ENCODE results near the gene SLC9A9. TPM values are rescaled to one million over a fixed set of nuclear protein-coding genes. Genes with fewer than 3 reads are reported as not detected.
A peak's percentile ranks its signal among the peaks of the same experiment; 100 is the strongest.

Gene SLC9A9
- total and polyA plus RNA-seq, 10 of the 15 experiments (the other 5 are each of a cell fraction or from before 2014, with no cell fraction given), result 3.5 to 14.2 (median 9.3) TPM

GRCh38 chr3:143307613-143308183 is 540.6 kb downstream of the SLC9A9 start:
- H3K4me3 ChIP-seq, result no peak overlapping the region
- no peak for FAIRE-seq
- TF ChIP-seq, protein P1, sequence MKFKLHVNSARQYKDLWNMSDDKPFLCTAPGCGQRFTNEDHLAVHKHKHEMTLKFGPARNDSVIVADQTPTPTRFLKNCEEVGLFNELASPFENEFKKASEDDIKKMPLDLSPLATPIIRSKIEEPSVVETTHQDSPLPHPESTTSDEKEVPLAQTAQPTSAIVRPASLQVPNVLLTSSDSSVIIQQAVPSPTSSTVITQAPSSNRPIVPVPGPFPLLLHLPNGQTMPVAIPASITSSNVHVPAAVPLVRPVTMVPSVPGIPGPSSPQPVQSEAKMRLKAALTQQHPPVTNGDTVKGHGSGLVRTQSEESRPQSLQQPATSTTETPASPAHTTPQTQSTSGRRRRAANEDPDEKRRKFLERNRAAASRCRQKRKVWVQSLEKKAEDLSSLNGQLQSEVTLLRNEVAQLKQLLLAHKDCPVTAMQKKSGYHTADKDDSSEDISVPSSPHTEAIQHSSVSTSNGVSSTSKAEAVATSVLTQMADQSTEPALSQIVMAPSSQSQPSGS (IDR thresholded peaks at IDR 0.05; ENCODE audit: low read length), result peak; percentile 26; the same call in 1 of the 2 replicates
- TF ChIP-seq HCFC1 (IDR thresholded peaks at IDR 0.05; ENCODE audit: low read length) (no peak), MEF2B (IDR thresholded peaks at IDR 0.05; ENCODE audit: partially characterized antibody, poor library complexity, severe bottlenecking) (no peak), YY1 (IDR thresholded peaks at IDR 0.05; ENCODE audit: low read depth, low read length) (peak; percentile 55; the same call in 1 of the 2 replicates), BRCA1 (IDR thresholded peaks at IDR 0.05; ENCODE audit: low read depth, low read length) (no peak), SMARCA5 (IDR thresholded peaks at IDR 0.05) (no peak), NFIC (IDR thresholded peaks at IDR 0.05; ENCODE audit: low read depth, low read length) (0 out of 2 replicates have a peak, but pooled peaks have one; percentile 17), RUNX3 (IDR thresholded peaks at IDR 0.05; ENCODE audit: low read length) (peak; percentile 91), IKZF1 (conservative IDR thresholded peaks at IDR 0.05) (0 out of 2 replicates have a peak, but pooled peaks have one; percentile 36), JUND (IDR thresholded peaks at IDR 0.05; ENCODE audit: low read depth, low read length) (no peak), STAT3 (IDR thresholded peaks at IDR 0.05; ENCODE audit: low read depth, low read length) (no peak), KAT2A (conservative IDR thresholded peaks at IDR 0.05; ENCODE audit: control insufficient read depth, low read depth, low read length) (no peak), IKZF2 (IDR thresholded peaks at IDR 0.05) (peak; percentile 38 to 40; a peak in 2 of 4 replicates), RB1 (IDR thresholded peaks at IDR 0.05; ENCODE audit: borderline replicate concordance) (no peak), CHD2 (IDR thresholded peaks at IDR 0.05; ENCODE audit: borderline replicate concordance, low read depth, low read length) (no peak), BCL11A (IDR thresholded peaks at IDR 0.05; ENCODE audit: low read depth, low read length) (no peak), E2F4 (IDR thresholded peaks at IDR 0.05; ENCODE audit: low read depth, low read length) (no peak), JUNB (IDR thresholded peaks at IDR 0.05) (no peak), WRNIP1 (IDR thresholded peaks at IDR 0.05; ENCODE audit: borderline replicate concordance, low read depth, low read length) (no peak), SP1 (IDR thresholded peaks at IDR 0.05; ENCODE audit: low read depth, low read length) (no peak), RFX5 (IDR thresholded peaks at IDR 0.05; ENCODE audit: low read depth, low read length) (no peak), RCOR1 (conservative IDR thresholded peaks at IDR 0.05; ENCODE audit: low read depth, low read length) (no peak), CHD1 (IDR thresholded peaks at IDR 0.05; ENCODE audit: low read depth, low read length) (no peak), FOXK2 (IDR thresholded peaks at IDR 0.05) (no peak), USF1 (IDR thresholded peaks at IDR 0.05; ENCODE audit: borderline replicate concordance, extremely low read length, insufficient read depth, low read depth, low read length) (no peak)

More at GRCh38 chr3:143307613-143308183, 540.6 kb downstream of the SLC9A9 start:
- H3K4me2 ChIP-seq (ENCODE audit: control insufficient read depth, insufficient read depth), result no peak overlapping the region
- H3K27me3 ChIP-seq (replicated peaks in 1 of 2; ENCODE audit: control insufficient read depth in 2 of 2, insufficient read depth in 2 of 2, low read length in 1 of 2), result no peaks in the 10 kb centered on the region
- WGBS (ENCODE audit: insufficient coverage, insufficient replicate concordance, low lambda C conversion rate, missing lambda C conversion rate), result 96% methylated on average over 1 of the region's 1 CpG
- no peak overlapping the region for H3K27ac ChIP-seq (ENCODE audit: control insufficient read depth, insufficient read depth)
- no peak overlapping the region for H3K9ac ChIP-seq (ENCODE audit: control insufficient read depth, insufficient read depth, low read length)
- BruUV-seq (replicated peaks), result no TSS peak
- intact Hi-C loops (cut with micrococcal nuclease; ENCODE audit: unreplicated experiment) (no loop called here), in situ Hi-C loops (cut with MboI) (no loop called here)
- RAD21 ChIA-PET (ENCODE audit: unreplicated experiment), result interaction anchor here (1.5 kb wide), 1 partner anchor 184 kb away, joined by 3 read pairs; no protein-coding TSS in a partner anchor
- no peaks in the 10 kb centered on the region for H4K20me1 ChIP-seq (ENCODE audit: control insufficient read depth, insufficient read depth)
- H3K36me3 ChIP-seq (ENCODE audit: control insufficient read depth in 2 of 2, insufficient read depth in 2 of 2, low read length in 1 of 2), result no peaks in the 10 kb centered on the region
- CTCF ChIA-PET, result interaction anchor here (1.2 to 1.5 kb wide), 2 partner anchors 11 to 13 kb away, joined by 3 read pairs; no protein-coding TSS in a partner anchor
- H2AFZ ChIP-seq (ENCODE audit: control insufficient read depth, low read depth, low read length), result no peak overlapping the region
- no peaks in the 10 kb centered on the region for H3K79me2 ChIP-seq (ENCODE audit: control insufficient read depth, insufficient read depth, low read length)
- no peaks in the 10 kb centered on the region for H3K9me3 ChIP-seq (replicated peaks; ENCODE audit: control insufficient read depth, insufficient read depth, low read length)
- POLR2A ChIA-PET, result interaction anchor here (0.7 kb wide), 1 partner anchor 193 kb away, joined by 3 read pairs; no protein-coding TSS in a partner anchor
- DNase-seq (ENCODE audit: low read depth, low spot score) (peak; percentile 31), ATAC-seq (peak; percentile 83)
- SMC1A ChIA-PET (ENCODE audit: uncharacterized antibody, unreplicated experiment), result no interaction called here
- no peaks in the 10 kb centered on the region for H3K4me1 ChIP-seq (ENCODE audit: control insufficient read depth, insufficient read depth, low read length)
